MM.1S (cell line): ENCODE data around the gene ARHGAP4.
A peak's percentile ranks its signal among the peaks of the same experiment; 100 is the strongest.

Experiments used
- DNase-seq: peaks from one replicate; pipeline ENCODE4 v3.0.0-alpha.2; 2015
- H2AFZ ChIP-seq: fragments of 300-600 bp; sonication (generic); 2 replicates; pipeline ENCODE4 v1.6.0; 2016; ENCODE audit warnings: antibody characterized with exemption, low read length
- H3F3A ChIP-seq: fragments of 300-600 bp; sonication (generic); 2 replicates; pipeline ENCODE4 v1.6.1; 2016; ENCODE audit warnings: mild to moderate bottlenecking, antibody characterized with exemption, low read length, moderate library complexity, mixed read lengths; ENCODE audit not compliant: insufficient read depth
- H3K27ac ChIP-seq: fragments of 300-600 bp; sonication (generic); 2 replicates; pipeline ENCODE4 v1.5.1; 2016; ENCODE audit warnings: mild to moderate bottlenecking, low read length
- H3K27me3 ChIP-seq: fragments of 300-600 bp; sonication (generic); replicated peaks from 2 replicates; pipeline ENCODE4 v1.6.0; 2016; ENCODE audit warnings: low read length; ENCODE audit not compliant: insufficient read depth
- H3K36me3 ChIP-seq: fragments of 300-600 bp; sonication (generic); replicated peaks from 2 replicates; pipeline ENCODE4 v1.6.1; 2016; ENCODE audit warnings: mild to moderate bottlenecking, low read length, mixed read lengths; ENCODE audit not compliant: insufficient read depth
- H3K4me1 ChIP-seq: fragments of 300-600 bp; sonication (generic); 2 replicates; pipeline ENCODE4 v1.6.1; 2016; ENCODE audit warnings: low read length, mixed read lengths
- H3K4me2 ChIP-seq: fragments of 300-600 bp; sonication (generic); 2 replicates; pipeline ENCODE4 v1.6.0; 2016; ENCODE audit warnings: low read depth, low read length
- H3K4me3 ChIP-seq: fragments of 300-600 bp; sonication (generic); 2 replicates; pipeline ENCODE4 v1.5.1; 2016; ENCODE audit warnings: low read length, mixed read lengths
- H3K79me2 ChIP-seq: fragments of 300-600 bp; sonication (generic); 2 replicates; pipeline ENCODE4 v1.6.1; 2016; ENCODE audit warnings: mixed run types, low read length, mixed read lengths
- H3K9ac ChIP-seq: fragments of 300-600 bp; sonication (generic); 2 replicates; pipeline ENCODE4 v1.6.1; 2016; ENCODE audit warnings: low read length, mixed read lengths
- H3K9me2 ChIP-seq: fragments of 300-600 bp; sonication (generic); replicated peaks from 2 replicates; pipeline ENCODE4 v1.6.1; 2016; ENCODE audit warnings: mild to moderate bottlenecking, low read length, mixed read lengths; ENCODE audit not compliant: insufficient read depth
- H3K9me3 ChIP-seq: fragments of 300-600 bp; sonication (generic); replicated peaks from 2 replicates; pipeline ENCODE4 v1.6.1; 2016; ENCODE audit warnings: mild to moderate bottlenecking, low read length, mixed read lengths; ENCODE audit not compliant: insufficient read depth
- H4K20me1 ChIP-seq: fragments of 300-600 bp; sonication (generic); 2 replicates; pipeline ENCODE4 v1.6.1; 2016; ENCODE audit warnings: mild to moderate bottlenecking, low read length, moderate library complexity, mixed read lengths; ENCODE audit not compliant: insufficient read depth
- CTCF ChIP-seq: fragments of 300-600 bp; sonication (generic); IDR thresholded peaks from 2 replicates; pipeline ENCODE4 v1.5.1; 2016; ENCODE audit warnings: antibody characterized with exemption, low read length, mixed read lengths
- EZH2 ChIP-seq: fragments of 300-600 bp; sonication (generic); optimal IDR thresholded peaks from 2 replicates; pipeline ENCODE3; 2017; ENCODE audit warnings: low read depth, mild to moderate bottlenecking, antibody characterized with exemption, low read length, mixed read lengths
- EZH2phosphoT487 ChIP-seq: fragments of 300-600 bp; sonication (generic); IDR thresholded peaks from 2 replicates; pipeline ENCODE4 v1.6.1; 2018; ENCODE audit warnings: antibody characterized with exemption, low read length

Gene ARHGAP4

GRCh38 chrX:153926552-153926857 is 441 bp upstream of the ARHGAP4 start:
- Histone ChIP-seq H3K9me3 (no peaks in the 10 kb centered on the region), H3K79me2 (peaks cover 52% of the 10 kb centered on the region), H3K9ac (peak overlapping the region; percentile 91), H3K4me1 (peaks cover 11% of the 10 kb centered on the region; the same call in 1 of the 2 replicates), H3K36me3 (no peaks in the 10 kb centered on the region), H3K27me3 (no peaks in the 10 kb centered on the region), H4K20me1 (no peaks in the 10 kb centered on the region), H3K27ac (peak overlapping the region; percentile 98), H3K4me2 (peak overlapping the region; percentile 73), H3K9me2 (no peaks in the 10 kb centered on the region), H3K4me3 (peak overlapping the region; percentile 78), H2AFZ (no peak overlapping the region), H3F3A (peaks cover 38% of the 10 kb centered on the region)
- TF ChIP-seq CTCF = no peak
- no peak for DNase-seq

GRCh38 chrX:153925387-153925738 is 701 bp downstream of the ARHGAP4 start:
- H3K9me2 ChIP-seq = no peaks in the 10 kb centered on the region
- no peaks in the 10 kb centered on the region for H3K27me3 ChIP-seq
- H3K4me2 ChIP-seq = peak overlapping the region; percentile 85
- no peaks in the 10 kb centered on the region for H3K36me3 ChIP-seq
- peak overlapping the region; percentile 98 for H3K27ac ChIP-seq
- no peaks in the 10 kb centered on the region for H4K20me1 ChIP-seq
- H3K4me3 ChIP-seq = peak overlapping the region; percentile 90
- no peak for TF ChIP-seq EZH2phosphoT487
- no peak for TF ChIP-seq EZH2
- no peak for TF ChIP-seq CTCF
- peaks cover 11% of the 10 kb centered on the region; the same call in 1 of the 2 replicates for H3K4me1 ChIP-seq
- DNase-seq = peak; percentile 81
- H3K9ac ChIP-seq = peak overlapping the region; percentile 98
- H3F3A ChIP-seq = peaks cover 38% of the 10 kb centered on the region
- H2AFZ ChIP-seq = no peak overlapping the region
- no peaks in the 10 kb centered on the region for H3K9me3 ChIP-seq
- H3K79me2 ChIP-seq = peaks cover 43% of the 10 kb centered on the region

GRCh38 chrX:153924149-153924861 is 1.8 kb downstream of the ARHGAP4 start:
- H4K20me1 ChIP-seq = no peaks in the 10 kb centered on the region
- peaks cover 42% of the 10 kb centered on the region for H3K79me2 ChIP-seq
- peak overlapping the region; percentile 90 for H3K4me3 ChIP-seq
- H3F3A ChIP-seq = peaks cover 34% of the 10 kb centered on the region
- peaks cover 8% of the 10 kb centered on the region; the same call in 1 of the 2 replicates for H3K4me1 ChIP-seq
- no peaks in the 10 kb centered on the region for H3K27me3 ChIP-seq
- H3K4me2 ChIP-seq = peak overlapping the region; percentile 85
- no peaks in the 10 kb centered on the region for H3K9me2 ChIP-seq
- no peaks in the 10 kb centered on the region for H3K9me3 ChIP-seq
- H3K36me3 ChIP-seq = no peaks in the 10 kb centered on the region
- no peak for TF ChIP-seq EZH2
- peak; percentile 27 for TF ChIP-seq CTCF
- TF ChIP-seq EZH2phosphoT487 = no peak
- peak overlapping the region; percentile 98 for H3K27ac ChIP-seq
- H2AFZ ChIP-seq = no peak overlapping the region
- peak overlapping the region; percentile 98 for H3K9ac ChIP-seq
- DNase-seq = peak; percentile 42
